Activated naive CD4-positive, alpha-beta T cell treated with anti-CD3 and anti-CD28 coated beads, Interleukin-2, amount 10 ng/mL, durations not matched to agents 7 days and 5 days (primary cell): ENCODE data around the gene TUBGCP6.

ENCODE experiments used
- CTCF ChIA-PET: fragments of 350-600 bp; sonication (Branson Sonifier 250); formaldehyde crosslinking; loops from one replicate; lab custom pipeline; 2021; ENCODE audit warnings: antibody characterized with exemption; lab: Charles Lee
- DNase-seq: peaks from one replicate; pipeline ENCODE4 v3.0.0-alpha.2; 2020
- H3K27ac Mint-ChIP-seq: one replicate; pipeline ENCODE4 v1.8.0; 2021; ENCODE audit warnings: mild to moderate bottlenecking, moderate library complexity, mixed read lengths
- H3K27me3 Mint-ChIP-seq: one replicate; pipeline ENCODE4 v1.8.0; 2021; ENCODE audit warnings: mild to moderate bottlenecking, mixed read lengths
- H3K36me3 Mint-ChIP-seq: one replicate; pipeline ENCODE4 v1.8.0; 2021; ENCODE audit warnings: mixed read lengths
- H3K4me1 Mint-ChIP-seq: one replicate; pipeline ENCODE4 v1.8.0; 2021; ENCODE audit warnings: mixed read lengths
- H3K4me3 Mint-ChIP-seq: one replicate; pipeline ENCODE4 v1.8.0; 2021; ENCODE audit warnings: mild to moderate bottlenecking, moderate library complexity, mixed read lengths
- H3K9me3 Mint-ChIP-seq: one replicate; pipeline ENCODE4 v1.8.0; 2021; ENCODE audit warnings: mixed read lengths

TUBGCP6 gene

DNA sequence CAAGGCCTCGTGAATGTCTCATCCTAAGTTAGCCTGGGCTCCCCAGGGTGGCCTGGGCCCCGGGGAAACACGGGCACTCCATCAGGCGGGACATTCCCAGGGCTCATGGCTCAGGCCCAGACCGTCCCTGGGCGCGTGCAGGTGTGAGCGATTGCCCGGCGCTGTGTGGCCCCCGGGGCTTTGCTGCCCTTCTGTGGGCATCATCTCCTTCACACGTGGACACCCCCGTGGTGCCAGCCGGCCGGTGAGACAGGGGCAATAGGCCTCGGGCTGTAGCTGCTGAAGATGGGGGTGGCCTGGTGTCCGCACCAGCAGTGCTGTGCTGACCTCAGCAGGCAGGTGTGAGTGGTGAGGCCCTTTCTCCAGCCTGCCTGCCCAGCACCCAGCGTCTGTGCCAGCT, 48.6 kb downstream of the TUBGCP6 start:
- H3K36me3 Mint-ChIP-seq = peaks cover 21% of the 10 kb centered on the region
- no peaks in the 10 kb centered on the region for H3K9me3 Mint-ChIP-seq
- peak overlapping the region; percentile 28 for H3K27ac Mint-ChIP-seq
- DNase-seq = no peak
- CTCF ChIA-PET = interaction anchor here (0.8 kb wide), 1 partner anchor 9 kb away, joined by 3 read pairs; no protein-coding TSS in a partner anchor
- H3K27me3 Mint-ChIP-seq = no peaks in the 10 kb centered on the region
- H3K4me1 Mint-ChIP-seq = peaks cover 25% of the 10 kb centered on the region
- no peak overlapping the region for H3K4me3 Mint-ChIP-seq

- H3K27ac Mint-ChIP-seq = no peak overlapping the region
- H3K9me3 Mint-ChIP-seq = no peaks in the 10 kb centered on the region
- H3K4me1 Mint-ChIP-seq = peaks cover 32% of the 10 kb centered on the region
- DNase-seq = no peak
- no peak overlapping the region for H3K4me3 Mint-ChIP-seq
- CTCF ChIA-PET = interaction anchor here (1.0 kb wide), 1 partner anchor 14 kb away, joined by 4 read pairs; no protein-coding TSS in a partner anchor
- H3K36me3 Mint-ChIP-seq = peaks cover 21% of the 10 kb centered on the region
- H3K27me3 Mint-ChIP-seq = no peaks in the 10 kb centered on the region
Measured at GRCh38 chr22:50194037-50194805, 50.6 kb downstream of the TUBGCP6 start.

- Mint-ChIP-seq H3K4me3 (no peak overlapping the region), H3K27ac (no peak overlapping the region), H3K9me3 (no peaks in the 10 kb centered on the region), H3K36me3 (peaks cover 21% of the 10 kb centered on the region), H3K27me3 (no peaks in the 10 kb centered on the region), H3K4me1 (peaks cover 38% of the 10 kb centered on the region)
- DNase-seq = no peak
- CTCF ChIA-PET = no interaction called here
Measured at GRCh38 chr22:50193621-50194020, 51.2 kb downstream of the TUBGCP6 start.

DNA sequence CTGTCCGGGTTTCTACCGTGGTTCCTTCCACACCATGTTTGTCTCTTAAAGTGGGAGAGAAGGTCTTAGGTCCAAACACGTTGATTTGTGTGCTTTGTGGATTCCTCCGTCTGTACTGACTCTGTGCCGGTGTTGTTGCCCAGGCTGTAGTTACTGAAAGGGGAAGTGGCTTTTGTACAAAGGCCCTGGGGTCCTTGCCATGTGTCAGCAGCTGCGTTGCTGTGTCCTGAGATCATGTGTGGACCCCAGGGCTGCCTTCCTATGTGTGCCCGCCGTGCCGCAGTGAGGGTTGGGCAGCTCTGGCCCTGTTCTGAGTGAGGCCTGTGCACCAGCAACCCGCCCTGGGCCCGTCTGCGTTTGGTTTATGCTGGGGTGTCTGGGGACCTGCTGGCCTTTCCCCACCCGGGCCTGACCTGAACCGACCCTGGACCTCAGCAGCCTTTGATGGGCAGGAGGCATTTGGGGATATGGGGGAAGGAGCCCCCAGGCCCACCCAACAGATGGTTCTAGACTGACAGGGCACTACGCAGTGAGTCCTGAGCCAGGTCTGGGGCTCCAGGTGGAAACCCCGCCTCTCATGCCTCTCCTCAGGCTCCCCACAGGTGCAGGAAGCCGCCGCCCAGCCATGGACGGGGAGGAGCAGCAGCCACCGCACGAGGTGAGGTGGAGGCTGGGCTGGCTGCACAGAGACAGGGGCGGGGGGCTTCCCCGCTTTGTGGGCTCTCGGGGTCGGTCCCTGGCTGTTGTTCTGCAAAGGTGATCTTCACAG, 52.2 kb downstream of the TUBGCP6 start:
- peaks cover 45% of the 10 kb centered on the region for H3K4me1 Mint-ChIP-seq
- H3K36me3 Mint-ChIP-seq = peaks cover 21% of the 10 kb centered on the region
- no peaks in the 10 kb centered on the region for H3K27me3 Mint-ChIP-seq

GRCh38 chr22:50190941-50191741, 53.7 kb downstream of the TUBGCP6 start:
- Mint-ChIP-seq H3K27me3 (no peaks in the 10 kb centered on the region), H3K27ac (peak overlapping the region; percentile 98), H3K36me3 (peaks cover 27% of the 10 kb centered on the region), H3K9me3 (no peaks in the 10 kb centered on the region), H3K4me3 (peak overlapping the region; percentile 80), H3K4me1 (peaks cover 53% of the 10 kb centered on the region)
- peak; percentile 85 for DNase-seq
- CTCF ChIA-PET = interaction anchor here (0.7 to 1.9 kb wide), 3 partner anchors 17 to 282 kb away, joined by 3 to 6 read pairs (median 3); no protein-coding TSS in a partner anchor

More for the DNA sequence above, 52.2 kb downstream of the TUBGCP6 start:
- Mint-ChIP-seq H3K9me3 (no peaks in the 10 kb centered on the region), H3K4me3 (peak overlapping the region; percentile 80), H3K27ac (peak overlapping the region; percentile 98)
- CTCF ChIA-PET = no interaction called here
- DNase-seq = peak; percentile 75

GRCh38 chr22:50190182-50190940, 54.5 kb downstream of the TUBGCP6 start:
- CTCF ChIA-PET = interaction anchor here (1.3 to 1.9 kb wide), 2 partner anchors 18 to 282 kb away, joined by 3 to 6 read pairs; no protein-coding TSS in a partner anchor
- DNase-seq = peak; percentile 89
- Mint-ChIP-seq H3K4me3 (peak overlapping the region; percentile 80), H3K9me3 (no peaks in the 10 kb centered on the region), H3K4me1 (peaks cover 55% of the 10 kb centered on the region), H3K27ac (peak overlapping the region; percentile 98), H3K27me3 (peaks cover 3% of the 10 kb centered on the region), H3K36me3 (peaks cover 27% of the 10 kb centered on the region)

- peak overlapping the region; percentile 98 for H3K27ac Mint-ChIP-seq
- H3K27me3 Mint-ChIP-seq = peaks cover 4% of the 10 kb centered on the region
Measured at GRCh38 chr22:50189849-50190181, 55.0 kb downstream of the TUBGCP6 start.

DNA sequence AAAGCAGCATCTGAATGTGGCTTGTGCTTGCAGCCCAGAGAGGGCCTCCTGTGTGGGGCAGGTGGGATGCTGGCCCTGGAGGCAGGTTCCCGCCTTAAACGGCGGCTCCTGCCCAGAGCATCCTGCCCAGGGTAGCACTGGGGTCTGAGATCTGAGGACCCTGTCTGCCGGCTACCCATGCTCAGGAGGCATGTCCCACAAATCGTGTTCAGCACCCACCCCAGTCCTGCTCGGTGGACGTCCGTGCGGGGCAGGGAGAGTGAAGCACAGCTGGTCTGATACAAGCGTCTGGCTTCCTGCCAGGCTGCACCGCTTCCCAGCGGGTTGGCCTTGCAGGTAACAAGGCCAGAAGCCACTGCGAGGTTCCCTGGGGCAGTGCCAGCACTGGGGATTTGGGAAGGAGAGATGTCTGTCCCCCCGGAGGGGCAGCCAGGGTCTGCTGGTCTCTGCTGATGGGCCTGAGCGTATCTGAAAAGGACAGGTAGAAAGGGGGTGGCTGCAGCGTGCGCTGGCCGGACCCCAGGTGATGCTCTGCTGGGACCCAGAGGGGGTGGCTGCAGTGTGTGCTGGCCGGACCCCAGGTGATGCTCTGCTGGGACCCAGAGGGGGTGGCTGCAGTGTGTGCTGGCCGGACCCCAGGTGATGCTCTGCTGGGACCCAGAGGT, 55.5 kb downstream of the TUBGCP6 start:
- DNase-seq = no peak
- Mint-ChIP-seq H3K4me1 (peaks cover 59% of the 10 kb centered on the region), H3K27ac (peak overlapping the region; percentile 98), H3K4me3 (peak overlapping the region; percentile 80), H3K9me3 (no peaks in the 10 kb centered on the region), H3K36me3 (peaks cover 27% of the 10 kb centered on the region), H3K27me3 (peaks cover 9% of the 10 kb centered on the region)
- CTCF ChIA-PET = no interaction called here

More at GRCh38 chr22:50189849-50190181, 55.0 kb downstream of the TUBGCP6 start:
- no peak for DNase-seq
- CTCF ChIA-PET = no interaction called here
- peak overlapping the region; percentile 80 for H3K4me3 Mint-ChIP-seq
- peaks cover 56% of the 10 kb centered on the region for H3K4me1 Mint-ChIP-seq
- H3K9me3 Mint-ChIP-seq = no peaks in the 10 kb centered on the region
- H3K36me3 Mint-ChIP-seq = peaks cover 27% of the 10 kb centered on the region

DNA sequence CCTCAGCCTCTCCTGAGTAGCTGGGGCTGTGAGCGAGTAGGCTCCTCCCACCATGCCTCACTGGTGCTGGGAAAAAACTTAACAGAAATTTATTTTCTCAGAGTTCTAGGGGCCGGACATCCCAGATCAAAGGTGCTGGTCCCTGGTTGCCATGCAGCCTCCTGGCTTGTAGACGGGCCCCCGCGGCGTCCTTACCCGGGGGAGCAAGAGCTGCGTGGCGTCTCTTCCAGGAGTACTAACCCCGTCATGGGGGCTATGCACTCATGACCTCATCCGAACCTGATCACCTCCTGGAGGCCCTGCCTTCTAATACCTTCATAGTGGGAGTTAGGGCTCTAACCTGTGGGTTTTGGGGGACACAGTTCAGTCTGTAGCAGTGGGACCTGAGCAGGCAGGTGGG, 56.5 kb downstream of the TUBGCP6 start:
- H3K36me3 Mint-ChIP-seq = peaks cover 27% of the 10 kb centered on the region
- CTCF ChIA-PET = no interaction called here

DNA sequence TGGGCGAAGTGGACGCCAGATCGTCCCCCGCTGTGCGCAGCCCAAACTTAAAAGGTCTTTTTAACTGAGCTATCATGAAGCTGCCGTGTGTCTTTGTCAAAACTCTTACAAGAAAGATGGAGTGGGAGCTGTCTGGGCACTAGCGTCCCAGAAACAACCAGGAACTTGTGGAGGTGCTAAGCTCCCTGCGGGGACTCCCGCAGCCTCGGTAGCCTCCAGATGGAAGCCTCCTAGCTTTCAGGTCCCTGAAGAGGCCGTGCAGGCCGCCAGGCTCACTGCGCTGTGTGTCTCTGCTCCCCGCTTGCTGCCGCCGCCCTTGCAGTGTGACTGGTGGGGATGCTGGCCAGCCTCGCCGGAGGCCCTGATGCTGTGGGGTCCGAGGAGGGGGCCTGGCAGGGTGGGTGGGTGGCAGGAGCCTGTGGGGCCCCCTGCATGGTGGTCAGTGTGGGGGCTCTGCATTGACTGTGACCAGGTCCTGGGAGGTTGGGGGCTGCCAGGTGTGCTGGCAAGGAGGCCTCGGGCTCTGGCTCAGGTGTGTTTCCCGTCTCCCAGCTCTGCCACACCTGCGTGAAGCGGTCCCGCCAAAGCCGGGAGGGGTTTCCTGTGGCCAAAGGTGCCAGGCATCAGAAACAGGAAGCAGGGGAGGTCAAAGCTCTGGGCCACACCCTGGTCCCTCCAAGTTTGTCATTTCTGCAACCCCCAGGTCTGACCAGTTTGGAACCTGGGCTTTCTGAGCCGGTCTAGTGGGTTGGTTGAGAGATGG, 57.9 kb downstream of the TUBGCP6 start:
- peak overlapping the region; percentile 90 for H3K4me3 Mint-ChIP-seq
- peaks cover 45% of the 10 kb centered on the region for H3K4me1 Mint-ChIP-seq
- peak overlapping the region; percentile 90 for H3K27ac Mint-ChIP-seq
- H3K27me3 Mint-ChIP-seq = peaks cover 20% of the 10 kb centered on the region
- no peaks in the 10 kb centered on the region for H3K9me3 Mint-ChIP-seq
- no peak for DNase-seq
- CTCF ChIA-PET = interaction anchor here (1.2 kb wide), 1 partner anchor 10 kb away, joined by 3 read pairs; no protein-coding TSS in a partner anchor
- H3K36me3 Mint-ChIP-seq = peaks cover 16% of the 10 kb centered on the region

More for the DNA sequence above, 56.5 kb downstream of the TUBGCP6 start:
- Mint-ChIP-seq H3K27me3 (peaks cover 16% of the 10 kb centered on the region), H3K27ac (peak overlapping the region; percentile 98), H3K4me3 (no peak overlapping the region), H3K9me3 (no peaks in the 10 kb centered on the region), H3K4me1 (peaks cover 59% of the 10 kb centered on the region)
- DNase-seq = no peak

DNA sequence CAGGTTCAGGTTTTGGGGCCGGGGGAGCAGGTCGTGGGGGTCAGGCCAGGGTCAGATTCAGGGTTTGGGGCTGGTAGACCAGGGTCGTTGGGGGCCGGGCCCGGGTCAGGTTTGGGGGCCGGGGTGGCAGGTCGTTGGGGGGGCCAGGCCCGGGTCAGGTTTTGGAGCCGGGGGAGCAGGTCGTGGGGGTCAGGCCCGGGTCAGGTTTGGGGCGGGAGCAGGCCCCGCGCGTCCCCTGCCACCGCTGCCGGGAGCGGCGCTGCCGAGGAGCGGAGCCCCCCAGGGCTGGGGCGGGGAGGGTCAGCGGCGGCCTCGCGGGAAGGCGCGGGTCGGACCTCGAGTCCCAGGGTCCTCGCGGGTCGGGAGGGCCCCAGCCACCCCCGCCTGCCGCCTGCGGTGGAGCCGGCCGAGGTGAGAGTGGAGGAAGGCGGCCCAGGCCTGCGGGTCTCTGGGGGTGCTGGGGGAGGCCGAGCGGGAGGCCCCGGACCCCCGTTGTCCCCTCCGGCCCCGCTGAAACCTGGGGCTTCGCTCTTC, 58.6 kb downstream of the TUBGCP6 start:
- Mint-ChIP-seq H3K27ac (peak overlapping the region; percentile 90), H3K4me1 (peaks cover 38% of the 10 kb centered on the region), H3K4me3 (peak overlapping the region; percentile 90), H3K9me3 (no peaks in the 10 kb centered on the region), H3K36me3 (peaks cover 11% of the 10 kb centered on the region), H3K27me3 (peaks cover 20% of the 10 kb centered on the region)
- CTCF ChIA-PET = no interaction called here
- DNase-seq = peak; percentile 42
